ENCODE results near the gene CYBA.

Gene CYBA

DNA sequence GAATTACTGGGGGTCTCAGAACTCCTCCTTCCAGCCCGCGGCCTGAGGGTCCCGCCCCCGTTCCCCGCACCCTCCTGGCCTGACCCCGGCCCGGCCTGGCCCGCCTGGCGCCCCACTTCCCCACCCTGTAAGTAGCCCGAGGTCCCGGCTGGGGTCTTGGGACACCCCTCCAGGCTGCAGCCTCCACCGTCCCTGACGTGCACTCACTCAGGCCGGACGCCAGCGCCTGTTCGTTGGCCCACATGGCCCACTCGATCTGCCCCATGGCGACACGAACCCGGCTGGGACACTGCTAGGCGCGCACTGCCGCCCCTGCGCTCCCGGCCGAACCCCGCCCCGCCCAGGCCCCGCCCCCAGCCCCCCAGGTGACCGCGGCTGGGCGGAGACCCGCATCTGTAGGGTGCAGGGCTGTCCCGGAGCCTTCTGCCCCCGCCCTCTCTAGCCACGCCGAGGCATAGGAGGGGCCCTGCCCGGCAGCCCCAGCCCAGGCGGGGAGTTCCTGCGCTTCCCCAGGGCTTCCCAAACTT is at the start of gene CYBA:
TSS of gene CYBA (minus strand) at position 305 of the 527 bp plus-strand sequence. CDS start at position 265, 40 bp downstream.
- DNase-seq (ENCODE audit: low read depth in 2 of 2): peak; percentile 66 to 71
- H3K4me3 ChIP-seq (replicated peaks in 1 of 2; ENCODE audit: low read depth in 2 of 2, low read length in 2 of 2): peak within 1 kb of the TSS; percentile 76
- TF ChIP-seq, protein P1, sequence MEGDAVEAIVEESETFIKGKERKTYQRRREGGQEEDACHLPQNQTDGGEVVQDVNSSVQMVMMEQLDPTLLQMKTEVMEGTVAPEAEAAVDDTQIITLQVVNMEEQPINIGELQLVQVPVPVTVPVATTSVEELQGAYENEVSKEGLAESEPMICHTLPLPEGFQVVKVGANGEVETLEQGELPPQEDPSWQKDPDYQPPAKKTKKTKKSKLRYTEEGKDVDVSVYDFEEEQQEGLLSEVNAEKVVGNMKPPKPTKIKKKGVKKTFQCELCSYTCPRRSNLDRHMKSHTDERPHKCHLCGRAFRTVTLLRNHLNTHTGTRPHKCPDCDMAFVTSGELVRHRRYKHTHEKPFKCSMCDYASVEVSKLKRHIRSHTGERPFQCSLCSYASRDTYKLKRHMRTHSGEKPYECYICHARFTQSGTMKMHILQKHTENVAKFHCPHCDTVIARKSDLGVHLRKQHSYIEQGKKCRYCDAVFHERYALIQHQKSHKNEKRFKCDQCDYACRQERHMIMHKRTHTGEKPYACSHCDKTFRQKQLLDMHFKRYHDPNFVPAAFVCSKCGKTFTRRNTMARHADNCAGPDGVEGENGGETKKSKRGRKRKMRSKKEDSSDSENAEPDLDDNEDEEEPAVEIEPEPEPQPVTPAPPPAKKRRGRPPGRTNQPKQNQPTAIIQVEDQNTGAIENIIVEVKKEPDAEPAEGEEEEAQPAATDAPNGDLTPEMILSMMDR (IDR thresholded peaks at IDR 0.05; ENCODE audit: low read depth, low read length): no peak

DNA sequence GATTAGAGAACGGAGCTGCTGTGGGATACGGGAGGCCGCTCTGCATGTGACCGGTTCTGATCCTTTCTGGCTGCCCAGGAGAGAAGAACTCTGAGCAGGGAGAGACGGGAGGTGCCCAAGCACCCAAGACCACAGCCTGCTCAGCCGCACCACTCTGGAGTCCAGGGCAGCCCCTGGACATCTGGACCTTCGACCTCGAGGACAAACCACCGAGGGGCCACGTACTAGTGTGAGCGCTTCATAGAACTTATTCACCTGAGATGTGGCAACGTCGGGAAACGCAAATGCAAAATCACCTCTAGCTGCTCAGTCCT is 49.4 kb upstream of the CYBA start:
- no peak overlapping the region for H3K4me3 ChIP-seq (replicated peaks in 1 of 2; ENCODE audit: low read depth in 2 of 2, low read length in 2 of 2)
- DNase-seq (ENCODE audit: low read depth in 2 of 2): no peak
- TF ChIP-seq, protein P1 (IDR thresholded peaks at IDR 0.05; ENCODE audit: low read depth, low read length): no peak

GRCh38 chr16:88699180-88699579 is 48.3 kb upstream of the CYBA start:
- no peak for DNase-seq (ENCODE audit: low read depth in 2 of 2)
- TF ChIP-seq, protein P1 (IDR thresholded peaks at IDR 0.05; ENCODE audit: low read depth, low read length): no peak
- no peak overlapping the region for H3K4me3 ChIP-seq (replicated peaks in 1 of 2; ENCODE audit: low read depth in 2 of 2, low read length in 2 of 2)

DNA sequence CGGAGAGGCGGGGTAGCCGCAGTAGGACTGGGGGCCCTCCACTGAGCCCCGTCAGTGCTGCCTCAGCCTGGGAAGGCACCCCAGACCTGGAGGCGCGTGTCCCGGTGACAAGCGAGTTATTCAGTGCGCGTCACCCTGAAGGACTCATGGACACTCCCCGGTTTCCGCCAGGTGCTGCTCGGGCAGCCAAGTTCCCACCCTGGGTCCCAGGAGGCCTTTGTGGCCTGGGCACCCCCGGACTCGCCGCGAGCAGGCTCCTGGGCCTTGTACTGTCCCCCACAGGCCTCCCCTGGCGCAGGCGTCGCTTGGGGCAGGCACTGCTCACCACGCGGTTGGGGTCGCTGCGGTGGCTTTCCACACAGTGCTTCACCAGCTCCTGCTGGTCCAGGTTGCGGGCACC is 47.8 kb upstream of the CYBA start:
- H3K4me3 ChIP-seq (replicated peaks in 1 of 2; ENCODE audit: low read depth in 2 of 2, low read length in 2 of 2): no peak overlapping the region
- TF ChIP-seq, protein P1 (IDR thresholded peaks at IDR 0.05; ENCODE audit: low read depth, low read length): no peak
- DNase-seq (ENCODE audit: low read depth in 2 of 2): no peak

DNA sequence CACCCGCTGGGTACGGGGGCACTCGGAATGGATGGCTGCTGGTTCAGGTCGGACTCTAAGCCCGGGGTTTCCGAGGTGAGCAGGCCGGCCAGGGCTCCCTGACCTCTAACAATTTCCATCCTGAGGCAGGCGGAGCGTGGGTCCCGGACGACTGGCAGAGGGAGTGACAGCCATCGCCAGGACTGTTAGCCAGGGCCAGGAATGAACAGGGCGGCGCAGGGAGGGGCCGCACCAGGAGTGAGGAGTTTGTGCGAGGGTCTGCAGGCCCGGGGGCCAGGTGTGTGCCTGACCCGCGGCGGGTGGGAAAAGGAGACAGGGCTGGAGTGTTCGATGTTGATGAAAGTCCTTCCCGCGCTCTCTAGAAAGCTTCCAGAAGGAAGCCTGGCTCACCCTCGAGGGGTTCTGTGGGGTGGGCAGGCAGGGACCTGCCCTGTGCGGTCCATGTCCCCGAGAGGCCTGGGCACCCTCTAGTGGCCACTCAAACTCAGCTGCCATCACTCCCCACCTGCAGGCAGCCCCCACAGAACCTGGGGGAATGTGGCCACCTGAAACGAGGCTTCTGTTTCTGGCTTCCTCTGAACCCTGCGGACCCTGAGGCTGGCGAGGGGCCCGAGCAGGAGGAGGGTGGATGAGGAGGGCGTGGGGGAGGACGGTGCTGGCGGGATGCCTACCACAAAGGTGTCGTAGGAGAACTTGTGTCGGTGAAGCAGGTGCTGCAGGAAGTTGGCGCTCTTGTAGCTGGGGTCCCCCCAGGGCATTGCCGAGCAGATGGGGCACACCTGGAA is 47.2 kb upstream of the CYBA start:
- TF ChIP-seq, protein P1 (IDR thresholded peaks at IDR 0.05; ENCODE audit: low read depth, low read length): peak; percentile 19
- H3K4me3 ChIP-seq (replicated peaks in 1 of 2; ENCODE audit: low read depth in 2 of 2, low read length in 2 of 2): no peak overlapping the region
- no peak for DNase-seq (ENCODE audit: low read depth in 2 of 2)

GRCh38 chr16:88697116-88697830 is 46.4 kb upstream of the CYBA start:
- TF ChIP-seq, protein P1 (IDR thresholded peaks at IDR 0.05; ENCODE audit: low read depth, low read length): no peak
- H3K4me3 ChIP-seq (replicated peaks in 1 of 2; ENCODE audit: low read depth in 2 of 2, low read length in 2 of 2): no peak overlapping the region
- DNase-seq (ENCODE audit: low read depth in 2 of 2): no peak

Measured in cardiac fibroblast (primary cell).